HFF-Myc (cell line): ENCODE data around the gene ATG2B.

Source experiments
- DNase-seq: peaks from one replicate; pipeline ENCODE4 v3.0.0-alpha.2; 2011; ENCODE audit warnings: low read depth; ENCODE audit errors: extremely low read depth
- H3K4me3 ChIP-seq: replicated peaks from 2 replicates; pipeline ENCODE4 v1.5.1; 2011; ENCODE audit warnings: low read depth, mild to moderate bottlenecking, control low read depth, low read length
- TF ChIP-seq, protein P1 (sequence below): IDR thresholded peaks from 2 replicates; pipeline ENCODE4 v1.5.1; 2012; ENCODE audit warnings: mild to moderate bottlenecking, low read depth, low read length, control low read depth; ENCODE audit errors: missing control alignments

Gene ATG2B

DNA sequence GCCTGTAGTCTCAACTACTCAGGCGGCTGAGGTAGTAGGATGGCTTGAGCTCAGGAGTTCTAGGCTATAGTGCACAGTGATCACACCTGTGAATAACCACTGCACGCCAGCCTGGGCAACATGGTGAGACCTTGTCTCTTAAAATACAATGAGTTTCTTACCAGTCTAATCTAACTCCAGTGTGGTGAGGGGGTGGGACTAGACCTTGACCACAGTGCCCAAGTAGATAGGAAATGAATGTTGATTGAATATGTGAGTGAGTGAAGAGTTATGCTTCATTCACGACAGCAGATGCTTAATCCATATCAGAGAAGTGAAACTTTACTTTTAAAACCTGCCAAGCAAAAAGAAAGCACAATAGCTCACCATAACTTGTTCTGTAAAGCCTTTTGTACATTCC is 17.6 kb upstream of the ATG2B start:
- TF ChIP-seq, protein P1, sequence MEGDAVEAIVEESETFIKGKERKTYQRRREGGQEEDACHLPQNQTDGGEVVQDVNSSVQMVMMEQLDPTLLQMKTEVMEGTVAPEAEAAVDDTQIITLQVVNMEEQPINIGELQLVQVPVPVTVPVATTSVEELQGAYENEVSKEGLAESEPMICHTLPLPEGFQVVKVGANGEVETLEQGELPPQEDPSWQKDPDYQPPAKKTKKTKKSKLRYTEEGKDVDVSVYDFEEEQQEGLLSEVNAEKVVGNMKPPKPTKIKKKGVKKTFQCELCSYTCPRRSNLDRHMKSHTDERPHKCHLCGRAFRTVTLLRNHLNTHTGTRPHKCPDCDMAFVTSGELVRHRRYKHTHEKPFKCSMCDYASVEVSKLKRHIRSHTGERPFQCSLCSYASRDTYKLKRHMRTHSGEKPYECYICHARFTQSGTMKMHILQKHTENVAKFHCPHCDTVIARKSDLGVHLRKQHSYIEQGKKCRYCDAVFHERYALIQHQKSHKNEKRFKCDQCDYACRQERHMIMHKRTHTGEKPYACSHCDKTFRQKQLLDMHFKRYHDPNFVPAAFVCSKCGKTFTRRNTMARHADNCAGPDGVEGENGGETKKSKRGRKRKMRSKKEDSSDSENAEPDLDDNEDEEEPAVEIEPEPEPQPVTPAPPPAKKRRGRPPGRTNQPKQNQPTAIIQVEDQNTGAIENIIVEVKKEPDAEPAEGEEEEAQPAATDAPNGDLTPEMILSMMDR, result no peak
- no peak for DNase-seq
- H3K4me3 ChIP-seq, result no peak overlapping the region

DNA sequence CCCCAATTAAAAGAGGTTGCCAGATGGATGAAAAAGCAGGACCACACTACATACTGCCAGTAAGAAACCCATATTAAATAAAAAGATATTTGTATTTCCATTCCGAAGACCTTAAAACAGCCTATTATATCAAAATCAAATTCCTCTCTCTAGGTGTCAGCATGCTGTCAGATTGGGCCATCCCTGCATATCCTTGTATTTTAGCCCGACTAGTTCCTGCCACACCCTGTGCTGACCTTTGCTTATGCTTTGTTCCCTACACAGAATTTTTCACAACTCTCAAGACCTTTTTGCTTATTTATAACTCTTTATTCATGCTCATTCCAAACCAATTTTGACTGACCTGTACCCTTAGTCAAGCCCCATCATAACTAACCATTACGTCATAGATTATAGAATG is 13.0 kb upstream of the ATG2B start:
- no peak for DNase-seq
- no peak overlapping the region for H3K4me3 ChIP-seq
- TF ChIP-seq, protein P1, result no peak

DNA sequence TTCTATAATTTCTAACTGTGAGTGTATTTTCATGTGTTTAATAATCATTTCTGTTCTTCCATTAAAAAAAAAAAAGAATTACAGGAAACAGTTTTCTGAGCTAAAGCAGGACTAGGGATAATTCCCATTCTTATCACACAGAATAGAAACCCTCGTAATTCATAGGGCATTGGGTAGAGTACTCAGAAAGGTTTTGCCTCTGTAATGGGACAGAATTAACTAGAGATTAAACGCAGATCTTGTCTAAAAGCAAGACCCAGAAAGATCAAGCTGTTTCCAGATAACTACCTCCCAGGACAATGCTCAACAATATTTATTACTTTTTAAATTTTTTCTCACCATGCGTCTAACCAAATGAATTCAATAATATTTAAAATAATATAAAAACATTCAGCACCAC is 10.4 kb upstream of the ATG2B start:
- no peak overlapping the region for H3K4me3 ChIP-seq
- no peak for DNase-seq
- TF ChIP-seq, protein P1, result no peak

DNA sequence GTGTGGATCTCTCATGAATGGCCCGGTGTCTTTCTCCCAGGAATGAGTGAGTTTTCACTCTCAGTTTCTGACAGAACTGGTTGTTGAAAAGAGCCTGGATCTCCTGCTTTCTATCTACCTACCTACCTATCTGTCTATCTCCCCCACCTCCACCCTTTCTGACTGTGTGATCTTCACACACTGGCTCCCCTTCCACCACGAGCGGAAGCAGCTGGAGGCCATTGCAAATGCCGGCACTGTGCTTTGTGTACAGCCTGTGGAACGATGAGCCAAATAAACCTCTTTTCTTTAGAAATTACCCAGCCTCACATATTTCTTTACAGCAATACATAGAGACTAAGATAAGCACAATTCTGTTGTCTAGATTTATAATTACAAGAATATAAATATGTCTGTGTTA is 7.4 kb upstream of the ATG2B start:
- TF ChIP-seq, protein P1, result no peak
- DNase-seq, result no peak
- no peak overlapping the region for H3K4me3 ChIP-seq

DNA sequence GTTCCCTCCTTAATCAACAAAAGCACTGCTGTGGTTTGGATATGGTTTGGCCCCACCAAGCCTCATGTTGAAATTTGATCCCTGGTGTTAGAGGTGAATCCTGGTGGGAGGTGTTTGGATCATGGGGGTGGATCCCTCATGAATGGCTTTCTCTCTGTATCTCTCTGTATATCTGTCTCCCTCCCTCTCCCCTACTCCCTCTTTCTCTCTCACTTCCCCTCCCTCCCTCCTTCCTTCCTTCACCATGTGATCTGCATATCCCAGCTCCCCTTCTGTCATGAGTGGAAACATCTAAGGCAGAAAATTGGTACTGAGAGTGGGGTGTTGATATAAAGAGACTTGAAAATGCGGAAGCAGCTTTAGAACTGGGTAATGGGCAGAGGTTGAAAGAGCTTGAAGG is 5.4 kb upstream of the ATG2B start:
- no peak for DNase-seq
- TF ChIP-seq, protein P1, result no peak

DNA sequence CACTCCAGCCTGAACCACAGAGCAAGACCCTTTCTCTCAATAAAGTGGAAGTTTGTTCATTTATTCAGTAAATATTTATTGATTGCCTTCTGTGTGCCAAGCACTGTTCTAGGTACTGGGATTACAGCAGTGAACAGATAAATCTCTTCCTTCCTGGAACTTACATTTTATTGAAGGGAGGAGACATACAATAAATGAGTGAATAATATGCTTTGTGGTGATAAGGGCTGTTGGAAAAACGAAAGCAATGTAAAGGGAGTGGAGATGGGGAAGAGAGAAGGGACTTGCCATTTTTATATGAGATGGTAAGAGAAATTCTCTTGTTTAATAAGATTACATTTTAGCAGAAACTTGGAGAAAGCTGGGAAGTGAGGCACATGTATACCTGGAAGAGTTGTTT is 1.8 kb upstream of the ATG2B start:
- no peak overlapping the region; the same call in 1 of the 2 replicates for H3K4me3 ChIP-seq
- TF ChIP-seq, protein P1, result no peak
- no peak for DNase-seq

More for the DNA sequence above, 5.4 kb upstream of the ATG2B start:
- H3K4me3 ChIP-seq, result no peak overlapping the region

DNA sequence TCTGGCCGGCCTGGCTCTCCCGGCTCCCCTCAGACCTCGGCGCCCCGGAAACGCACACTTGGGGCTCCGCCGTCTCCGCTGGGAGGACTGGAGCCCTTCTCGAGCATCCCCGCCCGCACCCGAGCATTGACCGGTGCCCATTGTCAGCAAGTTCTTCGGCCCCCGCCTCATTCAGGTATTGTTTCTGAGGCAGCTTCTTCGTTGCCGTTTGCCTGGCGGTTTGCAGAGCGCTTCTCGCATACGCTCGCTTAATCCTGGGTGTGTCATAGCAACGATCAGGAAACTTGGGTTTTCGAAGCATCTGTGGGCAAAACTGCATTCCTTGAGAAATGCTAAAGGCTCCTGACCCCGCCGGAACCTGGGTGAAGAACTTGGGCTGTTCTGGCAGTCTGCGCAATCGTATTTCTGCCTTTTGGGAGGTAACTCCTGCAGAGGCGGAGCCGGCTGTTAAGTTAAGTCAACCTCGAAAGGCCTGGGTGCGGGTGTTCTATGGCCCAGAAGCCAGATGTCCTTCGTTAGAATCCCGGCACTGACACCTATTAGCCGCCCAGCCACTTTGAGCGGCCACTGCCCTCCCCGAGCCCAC is 703 bp upstream of the ATG2B start:
- no peak for DNase-seq
- TF ChIP-seq, protein P1, result no peak
- H3K4me3 ChIP-seq, result peak overlapping the region; percentile 70
